GM12878 (cell line): ENCODE data around the gene PARD6A. TPM values are rescaled to one million over a fixed set of nuclear protein-coding genes. Genes with fewer than 3 reads are reported as not detected.
A peak's percentile ranks its signal among the peaks of the same experiment; 100 is the strongest.

ENCODE experiments used
- ASH2L ChIP-seq: fragments of 300-600, 200-600 bp; sonication (generic); IDR thresholded peaks from 2 replicates; pipeline ENCODE4 v1.6.1; 2017; ENCODE audit warnings: low read depth, mild to moderate bottlenecking, borderline replicate concordance
- BMI1 ChIP-seq: fragments of 450-650 bp; IDR thresholded peaks from 2 replicates; pipeline ENCODE4 v1.6.1; 2016; ENCODE audit warnings: mild to moderate bottlenecking, moderate library complexity, borderline replicate concordance
- CEBPB ChIP-seq, 2 experiments: fragments of 150-350 bp in 1 of 2; IDR thresholded peaks; 2 replicates each; pipeline ENCODE4 v1.6.1; 2012 to 2014; ENCODE audit warnings: low read depth in 2 of 2, low read length in 2 of 2, borderline replicate concordance in 1 of 2, inconsistent platforms in 1 of 2
- CHD1 ChIP-seq: IDR thresholded peaks from 2 replicates; pipeline ENCODE4 v1.6.1; 2012; ENCODE audit warnings: low read depth, low read length, improper control_type of control experiment
- E2F4 ChIP-seq: IDR thresholded peaks from 2 replicates; pipeline ENCODE4 v1.6.1; 2012; ENCODE audit warnings: low read depth, low read length, improper control_type of control experiment
- EED ChIP-seq: sonication (generic); IDR thresholded peaks from 2 replicates; pipeline ENCODE4 v1.6.1; 2016; ENCODE audit warnings: antibody characterized with exemption, low read depth
- EGR1 ChIP-seq, 2 experiments: IDR thresholded peaks; 1 replicate in 1 of 2; 2 replicates in 1 of 2; pipeline ENCODE4 v1.6.1; 2011 to 2012; ENCODE audit warnings: low read depth in 2 of 2, low read length in 2 of 2, borderline replicate concordance in 1 of 2, mild to moderate bottlenecking in 1 of 2, moderate library complexity in 1 of 2
- ELK1 ChIP-seq: IDR thresholded peaks from 2 replicates; pipeline ENCODE4 v1.6.1; 2012; ENCODE audit warnings: low read depth, low read length, improper control_type of control experiment
- MAX ChIP-seq: IDR thresholded peaks from 2 replicates; pipeline ENCODE4 v1.6.1; 2012; ENCODE audit warnings: low read depth, low read length, improper control_type of control experiment
- MXI1 ChIP-seq: fragments of 150-350 bp; IDR thresholded peaks from 2 replicates; pipeline ENCODE4 v1.6.1; 2011; ENCODE audit warnings: low read depth, mild to moderate bottlenecking, inconsistent platforms, low read length, improper control_type of control experiment
- MYB ChIP-seq: fragments of 150-350 bp; IDR thresholded peaks from 2 replicates; pipeline ENCODE4 v1.6.1; 2014; ENCODE audit warnings: mild to moderate bottlenecking, low read depth, low read length, borderline replicate concordance
- PAX8 ChIP-seq: fragments of 450-650 bp; IDR thresholded peaks from 2 replicates; pipeline ENCODE4 v1.6.1; 2017; ENCODE audit warnings: mild to moderate bottlenecking, moderate library complexity
- PKNOX1 ChIP-seq: fragments of 450-650 bp; IDR thresholded peaks from 2 replicates; pipeline ENCODE4 v1.6.1; 2016; ENCODE audit warnings: mild to moderate bottlenecking
- PML ChIP-seq: IDR thresholded peaks from 2 replicates; pipeline ENCODE4 v1.6.1; 2012; ENCODE audit warnings: low read length, inconsistent platforms
- POLR2AphosphoS2 ChIP-seq: IDR thresholded peaks from 2 replicates; pipeline ENCODE4 v1.6.1; 2011; ENCODE audit warnings: low read depth, mild to moderate bottlenecking, low read length, improper control_type of control experiment, moderate library complexity
- POU2F2 ChIP-seq: IDR thresholded peaks from 3 replicates; pipeline ENCODE4 v1.6.1; 2011; ENCODE audit warnings: low read depth, mild to moderate bottlenecking, low read length, borderline replicate concordance
- RBBP5 ChIP-seq: fragments of 200-600 bp; sonication (generic); conservative IDR thresholded peaks from 2 replicates; pipeline ENCODE4 v1.6.1; 2016
- RELB ChIP-seq: fragments of 450-650 bp; IDR thresholded peaks from 2 replicates; pipeline ENCODE4 v1.6.1; 2017; ENCODE audit warnings: low read depth, mild to moderate bottlenecking, moderate library complexity
- RUNX3 ChIP-seq: IDR thresholded peaks from 2 replicates; pipeline ENCODE4 v1.6.1; 2012; ENCODE audit warnings: low read length, inconsistent platforms
- SIX5 ChIP-seq: IDR thresholded peaks from 2 replicates; pipeline ENCODE4 v1.6.1; 2011; ENCODE audit warnings: mild to moderate bottlenecking, low read depth, low read length, moderate library complexity; ENCODE audit not compliant: severe bottlenecking
- SMAD5 ChIP-seq: IDR thresholded peaks from 2 replicates; pipeline ENCODE4 v1.6.1; 2016; ENCODE audit warnings: antibody characterized with exemption, low read depth
- SP1 ChIP-seq: IDR thresholded peaks from one replicate; pipeline ENCODE4 v1.6.1; 2011; ENCODE audit warnings: low read depth, low read length
- SUZ12 ChIP-seq: fragments of 200-600 bp; sonication (generic); IDR thresholded peaks from one replicate; pipeline ENCODE4 v1.6.1; 2018; ENCODE audit warnings: antibody characterized with exemption, mild to moderate bottlenecking; ENCODE audit not compliant: unreplicated experiment
- ZBED1 ChIP-seq: IDR thresholded peaks from 2 replicates; pipeline ENCODE4 v1.6.1; 2016; ENCODE audit warnings: borderline replicate concordance
- polyA plus RNA-seq, 11 experiments: library from polyadenylated mRNA; depleted of rRNA in 4 of 11; unstranded in 6 of 11; stranded (reverse) in 5 of 11; fragments of >200 nt; fragmentation: Nextera tagmentation in 4 of 11; fragmentation: Illumina TruSeq in 1 of 11; extraction: Ambion mirVana in 4 of 11; extraction: Trizol in 1 of 11; gene quantifications; 1 replicate in 1 of 11; 2 replicates in 10 of 11; pipeline versions ENCODE4 v1.2.1 to v1.2.3, GENCODE V29; 2011 to 2016; ENCODE audit warnings: inconsistent platforms in 2 of 11, missing spikeins in 2 of 11, low read depth in 1 of 11
- total RNA-seq, 4 experiments: library from RNA; depleted of rRNA in 3 of 4; stranded (reverse); fragments of >200 nt in 3 of 4; fragmentation: Illumina TruSeq in 1 of 4; extraction: Trizol in 1 of 4; gene quantifications; 2 replicates each; pipeline versions ENCODE4 v1.2.1 to v1.2.3, GENCODE V29; 2013 to 2021

PARD6A gene
- total and polyA plus RNA-seq, 10 of the 15 experiments (the other 5 are each of a cell fraction or from before 2014, with no cell fraction given), result 0.42 to 10.1 (median 4.4) TPM

- no peak for TF ChIP-seq RELB
- no peak for TF ChIP-seq PAX8
- TF ChIP-seq ELK1, result no peak
- no peak for TF ChIP-seq SP1
- TF ChIP-seq MAX, result 0 out of 2 replicates have a peak, but pooled peaks have one; percentile 30
- TF ChIP-seq RUNX3, result no peak
- TF ChIP-seq ZBED1, result no peak
- no peak for TF ChIP-seq SIX5
- no peak for TF ChIP-seq SUZ12
- no peak for TF ChIP-seq RBBP5
- no peak for TF ChIP-seq EGR1 (IDR thresholded peaks at IDR 0.05; ENCODE audit: borderline replicate concordance in 1 of 2, low read depth in 2 of 2, low read length in 2 of 2)
- TF ChIP-seq POLR2AphosphoS2, result no peak
- TF ChIP-seq CHD1, result no peak
- TF ChIP-seq EED, result 0 out of 2 replicates have a peak, but pooled peaks have one; percentile 21
- 0 out of 2 replicates have a peak, but pooled peaks have one; percentile 29 for TF ChIP-seq MXI1
- no peak for TF ChIP-seq E2F4
- TF ChIP-seq MYB, result no peak
- TF ChIP-seq ASH2L, result no peak
- no peak for TF ChIP-seq CEBPB (IDR thresholded peaks at IDR 0.05; ENCODE audit: borderline replicate concordance in 1 of 2, low read depth in 2 of 2, low read length in 2 of 2)
- TF ChIP-seq BMI1, result no peak
- TF ChIP-seq PML, result no peak
- no peak for TF ChIP-seq POU2F2
- TF ChIP-seq SMAD5, result no peak
- peak; percentile 95 for TF ChIP-seq PKNOX1
Observed at GRCh38 chr16:67667817-67668494, 7.2 kb downstream of the PARD6A start (continued).
